Measurements from ENCODE around the gene MAML2.

GRCh38 chr11:95977534-95978174 is 365.3 kb downstream of the MAML2 start:
- TF ChIP-seq POLR2AphosphoS5 (IDR thresholded peaks at IDR 0.05; ENCODE audit: low read depth, low read length) (peak; percentile 79), CTCF (IDR thresholded peaks at IDR 0.05) (no peak), REST (IDR thresholded peaks at IDR 0.05; ENCODE audit: insufficient read depth in 1 of 2, low read depth in 2 of 2, low read length in 1 of 2) (no peak; a peak in 1 of 4 replicates), SIN3A (IDR thresholded peaks at IDR 0.05; ENCODE audit: borderline replicate concordance, insufficient read depth, low read depth, low read length) (no peak)

Measured in Panc1 (cell line).